OCI-M2 (cell line): ENCODE results near the gene SETBP1.

Experiments used
- DNase-seq: peaks from one replicate; lab custom pipeline; 2025; ENCODE audit not compliant: unreplicated experiment; lab: John Stamatoyannopoulos, UW

SETBP1 gene

DNA sequence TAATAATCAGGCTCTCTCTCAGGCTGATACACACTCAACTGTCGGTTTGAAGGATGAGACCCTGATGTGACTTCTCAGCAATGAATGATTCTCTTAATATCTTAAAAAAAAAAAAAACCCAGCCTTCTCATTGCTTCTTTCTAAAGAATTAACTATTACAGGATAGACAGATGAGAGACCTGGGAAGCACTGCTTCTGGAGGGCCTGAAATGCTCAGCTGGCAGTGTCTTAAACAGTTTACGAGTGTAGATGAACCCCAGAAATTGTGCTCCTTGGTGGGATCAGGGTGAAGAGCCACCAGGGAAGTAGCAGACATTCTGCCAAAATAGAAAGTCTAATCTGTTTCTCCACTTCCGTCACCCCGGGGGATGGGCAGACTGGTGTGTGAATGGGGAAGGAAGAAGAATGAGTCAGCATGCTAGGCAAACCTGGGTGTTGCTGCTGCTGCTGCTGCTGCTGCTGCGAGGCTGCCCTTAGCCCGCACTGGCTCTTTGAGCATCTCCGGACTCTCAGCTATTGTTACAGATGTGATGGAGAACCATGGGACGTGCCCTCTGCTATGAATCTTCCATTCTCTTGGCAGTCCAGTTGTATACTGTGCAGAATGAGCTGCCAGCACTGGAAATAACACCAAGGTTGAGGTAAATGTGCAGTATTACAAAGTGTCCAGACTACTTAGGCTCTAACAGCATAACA, 158.4 kb downstream of the SETBP1 start:
- no peak for DNase-seq

DNA sequence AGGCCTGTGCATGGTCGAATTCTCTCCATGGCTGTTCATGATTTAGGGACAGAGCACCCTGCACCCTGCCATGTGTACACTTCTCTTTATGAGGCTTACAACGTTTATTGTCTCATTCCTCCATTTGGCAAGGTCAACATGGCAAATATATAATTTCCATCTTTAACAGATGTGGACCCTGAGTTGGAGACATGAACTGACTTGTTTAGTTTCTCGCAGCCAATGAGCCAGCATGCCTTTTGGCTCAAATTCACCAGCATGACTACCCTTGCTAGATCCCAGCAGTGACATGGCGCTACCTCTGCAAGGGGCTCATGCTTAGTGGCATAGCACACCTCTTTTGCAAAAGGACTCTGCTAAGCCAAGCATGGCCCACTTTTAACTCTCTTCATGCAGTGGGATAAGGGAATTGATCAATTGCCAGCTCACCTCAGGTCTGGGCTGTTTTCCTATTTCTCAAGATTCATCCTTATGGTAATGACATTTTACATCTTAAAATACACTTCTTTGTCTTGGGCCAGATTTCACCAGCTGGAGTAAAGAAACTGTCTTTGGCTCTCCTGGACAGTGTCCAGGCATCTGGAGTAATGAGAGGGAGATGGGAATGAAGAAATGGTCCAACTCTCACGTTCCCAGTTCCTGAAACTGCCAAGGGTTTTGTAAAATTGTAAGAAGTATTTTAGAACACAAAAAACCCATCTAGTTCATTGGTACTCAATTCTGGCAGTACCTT, 159.5 kb downstream of the SETBP1 start:
- DNase-seq: no peak

DNA sequence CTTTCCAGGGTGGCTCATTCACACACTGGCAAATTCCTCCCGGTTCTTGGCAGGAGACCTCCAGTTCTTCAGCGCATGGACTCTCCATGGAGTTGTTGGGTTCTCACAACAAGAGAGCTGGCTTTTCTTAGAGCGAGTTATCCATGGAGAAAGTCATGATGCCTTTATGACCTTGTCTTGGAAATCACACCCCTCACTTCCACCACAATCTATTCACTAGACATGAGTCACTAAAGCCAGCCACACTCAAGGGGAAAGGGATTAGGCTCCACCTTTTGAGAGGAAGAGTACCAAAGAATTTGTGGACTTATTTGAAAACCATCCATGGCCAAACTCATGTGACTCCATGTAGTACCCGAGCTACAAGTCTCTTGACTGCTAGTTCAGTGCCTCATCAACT, 160.5 kb downstream of the SETBP1 start:
- DNase-seq: no peak

DNA sequence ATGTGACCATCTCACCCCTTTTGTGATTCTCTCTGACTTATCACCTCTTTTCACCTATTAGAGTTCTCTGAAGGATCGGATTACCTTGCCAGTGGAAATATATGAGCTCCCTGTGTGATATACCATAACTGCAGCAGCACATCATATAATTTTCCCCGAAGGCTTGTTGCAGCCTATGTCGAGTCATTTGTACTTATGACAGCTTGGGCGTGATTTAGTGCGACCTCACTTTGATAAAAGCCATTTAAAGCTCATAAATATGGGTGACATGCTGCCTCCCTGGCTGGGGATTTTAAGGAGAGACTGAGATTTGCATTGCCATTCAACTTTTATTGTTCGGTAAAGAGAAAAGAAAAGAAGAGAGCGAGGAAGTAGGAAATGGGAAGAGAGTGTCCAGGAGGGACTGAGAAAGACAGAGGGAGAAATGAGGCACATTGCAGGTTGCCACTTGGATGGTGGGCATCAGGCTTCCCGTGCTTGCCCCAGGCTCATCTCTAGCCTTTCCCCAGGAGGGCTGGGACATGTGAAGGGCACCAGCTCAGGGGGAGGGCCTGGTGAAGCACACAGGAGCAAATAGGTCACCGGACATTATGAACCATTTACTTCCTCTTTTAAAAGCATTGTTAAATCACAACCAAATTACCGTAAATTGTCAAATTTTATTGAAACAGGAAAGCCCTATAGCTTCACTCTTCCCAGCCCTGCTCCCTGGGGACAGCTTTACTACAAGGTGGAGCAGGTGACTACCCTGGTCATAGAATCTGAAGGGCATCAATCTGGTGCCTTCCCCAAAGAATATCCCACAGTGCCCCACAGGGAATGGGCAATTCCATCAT, 161.3 kb downstream of the SETBP1 start:
- no peak for DNase-seq

DNA sequence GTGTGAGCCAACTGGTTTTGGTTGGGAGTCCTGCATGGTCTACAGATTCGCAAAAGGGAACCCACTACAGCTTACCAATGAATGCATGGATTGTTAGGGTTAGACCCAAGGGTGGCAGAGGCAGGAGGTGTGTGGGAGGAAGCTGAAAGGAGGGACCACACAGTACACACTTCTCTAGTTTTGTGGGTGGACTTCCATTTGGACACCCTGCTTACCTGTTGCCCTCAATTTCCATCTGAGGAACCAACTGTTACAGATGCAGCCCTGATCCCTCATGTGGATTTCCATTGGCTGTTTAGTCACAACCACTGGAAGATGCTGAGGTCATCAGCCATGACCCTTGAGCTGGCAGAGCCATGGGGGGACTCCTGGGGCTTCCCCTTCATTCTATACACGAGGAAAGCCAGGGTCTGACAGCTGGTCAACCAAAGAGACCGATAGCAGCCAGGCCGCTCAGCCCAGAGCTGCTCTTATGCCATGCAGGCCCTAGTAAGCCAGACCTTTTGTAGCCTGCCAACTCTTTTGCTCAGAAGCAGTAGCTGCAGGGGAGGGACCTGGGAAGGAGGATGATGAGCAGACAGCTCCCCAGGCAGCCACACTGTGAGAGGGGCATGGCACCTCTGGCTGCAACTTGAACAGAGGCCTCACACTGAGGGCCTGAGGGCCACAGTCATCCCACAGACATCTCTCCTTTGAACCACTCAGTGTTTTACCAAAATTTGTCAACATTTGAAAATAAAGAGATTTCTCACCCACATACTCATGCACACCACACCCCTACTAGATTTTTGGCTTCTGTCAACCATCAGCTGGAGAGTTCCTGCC, 162.1 kb downstream of the SETBP1 start:
- no peak for DNase-seq

DNA sequence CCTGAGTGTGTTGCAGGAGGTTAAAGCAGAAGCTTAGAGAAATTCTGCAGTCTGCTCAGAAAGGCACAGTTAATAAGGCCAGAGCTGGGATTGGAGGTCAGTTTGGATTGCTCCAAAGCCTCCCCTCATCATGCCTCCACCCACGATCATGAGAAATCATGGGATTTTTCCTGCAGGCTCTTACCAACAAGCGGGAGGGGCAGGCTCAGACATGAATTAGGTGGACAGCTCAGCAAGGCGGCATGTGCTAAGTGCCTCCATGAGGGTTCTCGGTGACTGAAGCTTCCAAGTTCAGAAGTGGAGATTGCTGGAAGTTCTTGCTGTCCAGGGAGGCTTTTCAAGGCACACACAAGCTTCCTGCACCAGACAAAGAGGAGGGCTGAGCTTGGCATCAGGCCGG, 163.8 kb downstream of the SETBP1 start:
- DNase-seq: no peak

DNA sequence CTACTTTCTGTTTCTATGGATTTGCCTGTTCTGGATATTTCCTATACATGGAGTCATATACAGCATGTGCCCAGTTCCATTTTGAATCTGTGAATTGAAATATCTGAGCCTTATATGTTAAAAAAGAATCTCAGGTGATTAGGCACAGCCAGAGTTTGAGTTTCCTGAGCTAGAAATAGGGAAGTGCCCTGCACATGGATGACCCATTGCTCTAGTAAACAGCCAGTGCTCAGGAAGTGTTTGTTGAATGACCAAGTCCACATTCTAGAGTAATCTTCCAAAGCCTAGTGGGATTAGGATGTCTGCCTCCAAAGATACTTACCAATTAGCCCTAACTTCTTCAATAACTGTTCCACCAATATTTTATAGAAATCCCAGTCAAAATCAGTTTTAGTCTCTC, 165.8 kb downstream of the SETBP1 start:
- no peak for DNase-seq

DNA sequence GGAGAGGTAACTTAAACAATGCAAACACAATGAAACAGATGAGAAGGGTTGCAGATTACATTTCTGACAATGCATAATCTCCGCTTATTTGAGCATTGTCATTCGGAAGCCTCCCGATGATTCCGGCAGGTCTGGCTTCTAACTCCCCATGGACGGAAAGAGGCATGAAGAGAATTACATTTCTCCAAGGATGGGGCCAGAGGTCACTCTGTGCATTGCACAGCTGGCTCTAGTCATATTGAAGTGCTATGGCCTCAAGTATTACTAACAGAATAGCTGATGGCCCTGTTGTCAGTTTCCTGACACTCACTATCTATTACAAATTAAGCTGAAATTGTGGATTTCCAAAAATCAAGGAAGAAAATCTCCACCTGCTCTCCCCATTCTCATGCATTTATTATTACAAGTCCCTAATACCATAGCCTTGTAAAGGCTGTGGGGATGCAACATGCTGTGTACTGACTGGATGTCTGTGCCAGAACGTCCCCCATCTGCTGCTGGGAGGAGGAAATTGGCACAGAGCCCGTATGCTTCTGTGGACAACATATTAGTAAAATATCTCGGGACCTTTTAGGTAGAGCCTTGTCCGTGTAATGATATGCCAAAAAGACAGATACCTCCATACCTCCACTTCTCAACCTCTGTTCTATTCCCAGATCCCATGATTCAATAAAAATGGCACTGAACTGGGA, 168.1 kb downstream of the SETBP1 start:
- no peak for DNase-seq

DNA sequence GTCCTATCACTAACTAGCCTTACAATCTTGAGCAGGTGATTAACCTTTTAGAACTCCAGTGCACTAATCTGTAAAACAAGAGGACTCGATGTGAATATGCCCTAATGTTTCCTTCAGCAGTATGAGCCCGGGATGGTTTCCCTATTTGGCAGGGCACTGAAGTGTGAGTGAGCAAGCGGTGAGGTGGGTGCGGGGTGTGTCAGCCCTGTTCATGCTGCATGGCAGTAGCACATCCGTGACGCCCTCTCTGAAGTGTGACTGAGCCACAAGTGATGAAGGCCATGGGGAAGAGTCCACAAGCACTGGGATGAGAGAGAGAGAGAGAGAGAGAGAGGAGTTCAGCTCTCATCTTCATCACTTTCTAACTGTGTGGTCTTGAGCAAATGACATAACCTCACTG, 168.7 kb downstream of the SETBP1 start:
- no peak for DNase-seq

DNA sequence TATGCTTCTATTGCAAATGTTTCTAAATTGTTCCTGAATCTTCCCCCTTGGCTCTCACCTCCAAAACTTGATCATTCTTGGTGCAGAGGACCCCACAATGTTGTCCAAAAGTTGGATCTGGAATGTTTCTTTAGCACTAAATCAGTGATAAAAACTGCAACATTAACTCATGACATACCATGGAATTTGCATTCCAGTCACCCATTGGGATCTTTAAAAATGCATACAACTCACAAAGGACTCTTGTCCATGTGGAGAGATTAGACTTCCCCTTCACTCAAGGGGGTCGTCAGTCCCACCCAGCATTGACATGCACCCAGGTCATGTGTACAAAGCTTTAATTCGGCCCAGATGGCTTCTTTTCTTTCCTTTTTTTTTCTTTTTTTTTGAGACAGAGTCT, 169.3 kb downstream of the SETBP1 start:
- no peak for DNase-seq

DNA sequence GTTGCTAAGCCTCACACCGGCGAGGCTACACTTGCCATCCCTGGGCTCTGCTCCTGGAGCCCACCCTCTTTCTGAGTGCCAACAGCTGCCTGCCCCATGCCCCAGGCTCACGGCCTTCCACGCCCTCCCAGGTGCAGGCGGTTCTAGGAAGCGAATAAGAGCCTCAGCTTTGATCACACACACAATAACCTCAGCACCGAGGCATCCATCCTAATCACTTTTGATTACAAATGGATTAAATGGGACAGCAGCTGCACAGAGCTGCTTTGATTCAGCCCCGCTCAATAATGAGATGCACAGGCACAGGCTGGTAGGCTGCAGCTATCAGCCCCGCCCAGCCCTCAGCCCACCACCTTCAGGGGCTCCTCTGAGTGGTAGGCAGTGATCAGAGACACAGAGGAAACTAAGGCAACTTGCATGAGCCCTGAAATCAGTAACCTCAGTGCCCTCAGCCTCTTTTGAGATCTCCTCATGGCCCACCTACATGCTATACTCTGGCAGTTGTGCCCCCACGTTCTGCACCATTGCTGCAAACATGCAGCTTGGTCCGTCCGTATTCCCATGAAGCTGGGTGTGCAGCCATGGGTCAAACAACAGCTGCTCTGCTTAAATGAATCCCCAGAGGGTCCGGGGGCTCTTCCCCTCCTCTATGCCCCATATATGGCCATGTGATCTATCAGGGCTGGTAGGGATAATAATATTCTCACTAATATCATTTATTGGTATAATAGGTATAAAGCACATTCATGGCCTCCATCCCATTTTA, 171.4 kb downstream of the SETBP1 start:
- no peak for DNase-seq

DNA sequence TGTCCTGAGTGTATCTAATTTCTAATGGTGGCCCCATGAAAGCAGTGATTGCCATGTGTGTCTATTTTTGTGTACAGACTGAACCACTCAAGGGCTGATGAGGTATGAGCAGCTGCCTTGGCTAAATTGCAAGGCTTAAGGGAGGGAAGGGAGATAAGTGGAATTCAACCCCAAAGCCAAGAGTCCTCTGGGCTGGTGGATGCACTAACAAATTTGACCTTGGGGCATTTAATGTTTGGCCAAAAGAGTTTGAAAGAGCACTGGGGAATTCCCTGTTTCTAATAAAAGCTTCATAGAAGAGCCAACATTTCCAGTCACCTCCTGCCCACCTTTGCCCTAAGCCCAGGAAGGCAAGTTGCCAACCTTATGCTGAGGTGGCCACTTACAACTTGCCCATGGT, 172.1 kb downstream of the SETBP1 start:
- DNase-seq: no peak

DNA sequence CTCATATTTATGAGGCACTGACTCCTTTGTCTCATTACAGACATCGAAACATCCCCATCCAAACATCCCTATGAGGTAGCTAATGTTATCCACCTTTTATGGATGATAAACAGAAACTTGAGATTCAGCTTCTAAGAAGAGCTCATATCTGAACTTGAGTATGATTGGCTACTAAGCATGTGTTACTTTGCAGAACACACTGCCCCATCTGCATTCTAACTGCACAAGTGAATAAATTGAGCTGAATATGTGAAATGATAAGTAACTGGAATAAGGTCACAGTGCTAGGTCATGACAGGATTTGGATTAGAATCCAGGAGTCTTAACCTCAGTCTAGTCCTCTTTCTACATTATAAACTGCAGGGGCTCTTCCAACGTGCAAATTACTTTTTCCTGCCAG, 172.7 kb downstream of the SETBP1 start:
- no peak for DNase-seq

DNA sequence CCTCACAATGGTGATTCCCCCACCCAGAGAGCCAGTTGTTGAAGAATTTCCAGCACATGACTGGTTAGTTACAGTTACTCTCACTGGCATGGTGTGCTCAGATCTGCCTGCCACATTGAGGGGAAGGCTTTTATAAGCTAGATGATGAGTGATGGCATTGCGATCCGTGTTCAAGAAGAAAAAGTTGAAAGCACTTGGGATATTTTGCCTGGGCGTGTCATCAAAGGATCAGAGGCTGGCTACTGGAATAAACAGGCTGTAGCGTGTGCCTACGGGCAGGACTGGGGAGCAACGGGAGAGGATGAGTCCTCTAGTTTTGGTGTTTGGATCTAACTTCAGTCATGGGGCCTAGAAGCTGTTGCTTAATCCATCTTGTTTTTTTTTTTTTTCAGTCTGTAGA, 175.0 kb downstream of the SETBP1 start:
- DNase-seq: no peak

DNA sequence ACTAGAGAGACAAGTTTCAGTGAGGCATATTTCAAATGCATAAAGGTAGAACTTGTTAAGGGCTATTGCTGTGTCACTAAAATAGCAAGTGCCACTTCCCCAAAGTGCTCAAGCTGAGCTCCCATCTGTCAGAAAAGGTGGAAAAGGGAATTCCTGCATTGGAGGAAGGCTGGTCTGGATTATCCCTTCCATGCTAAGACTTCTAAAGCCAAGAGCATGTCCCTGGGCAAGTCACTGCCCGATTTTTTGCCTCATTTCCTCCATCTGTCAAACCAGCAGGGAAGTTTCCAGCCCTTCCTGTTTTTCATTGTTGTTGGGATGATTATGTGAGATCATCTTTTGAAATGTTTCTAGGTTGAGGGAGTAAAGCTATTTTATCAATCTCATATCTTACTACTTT, 175.5 kb downstream of the SETBP1 start:
- DNase-seq: no peak

DNA sequence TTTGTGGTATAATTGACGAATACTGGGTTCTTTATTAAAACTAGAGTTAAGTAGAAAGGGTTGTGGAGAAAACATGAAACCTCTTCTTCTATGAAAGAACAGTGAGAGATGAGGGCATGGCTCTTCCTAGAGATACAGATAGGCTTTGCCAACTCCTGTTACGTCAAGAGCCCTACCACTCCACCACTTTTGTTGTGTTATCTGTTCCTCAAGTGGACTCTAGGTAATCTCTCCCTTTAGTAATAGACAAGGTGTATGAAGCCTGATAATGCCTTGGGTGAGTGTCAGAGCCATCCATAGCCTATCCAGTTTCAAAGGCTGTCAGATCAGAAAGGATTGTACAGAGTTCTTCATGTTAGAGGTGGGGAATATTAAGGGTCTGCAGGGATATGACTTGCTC, 176.4 kb downstream of the SETBP1 start:
- no peak for DNase-seq

DNA sequence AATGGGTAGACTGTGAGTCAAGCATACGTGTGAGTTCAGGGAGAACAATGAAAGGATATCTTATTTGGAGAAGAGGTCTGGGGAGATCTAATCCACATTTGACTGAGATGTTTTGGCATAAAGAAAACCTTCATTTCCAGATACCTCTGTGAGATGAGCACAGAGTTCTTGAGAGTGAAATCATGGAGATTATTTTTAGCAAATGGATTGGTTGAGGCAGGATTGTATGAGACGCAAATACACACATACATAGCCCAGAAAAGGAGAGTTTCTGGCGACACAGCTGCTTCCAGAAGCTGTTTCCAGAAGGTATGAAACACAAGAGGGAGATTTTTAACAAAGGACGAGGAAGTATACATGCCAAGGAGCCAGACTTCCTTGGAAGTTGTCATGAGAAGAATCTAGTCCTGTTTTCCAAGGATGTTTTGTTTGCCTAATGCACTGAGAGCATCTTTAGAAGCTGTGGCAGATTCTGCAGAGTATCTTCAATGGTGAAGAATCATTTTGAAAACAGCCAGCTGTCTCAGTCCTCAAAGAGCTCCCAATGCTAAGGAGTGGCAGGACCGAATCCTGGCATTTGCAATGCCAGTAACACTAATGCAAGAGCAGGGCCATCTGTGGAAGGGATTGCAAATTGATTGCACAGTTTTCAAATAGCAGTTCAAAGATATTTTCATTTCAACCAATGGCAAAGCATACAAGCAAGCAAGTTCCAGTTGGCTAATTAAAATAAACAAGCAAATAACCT, 177.2 kb downstream of the SETBP1 start:
- DNase-seq: no peak

DNA sequence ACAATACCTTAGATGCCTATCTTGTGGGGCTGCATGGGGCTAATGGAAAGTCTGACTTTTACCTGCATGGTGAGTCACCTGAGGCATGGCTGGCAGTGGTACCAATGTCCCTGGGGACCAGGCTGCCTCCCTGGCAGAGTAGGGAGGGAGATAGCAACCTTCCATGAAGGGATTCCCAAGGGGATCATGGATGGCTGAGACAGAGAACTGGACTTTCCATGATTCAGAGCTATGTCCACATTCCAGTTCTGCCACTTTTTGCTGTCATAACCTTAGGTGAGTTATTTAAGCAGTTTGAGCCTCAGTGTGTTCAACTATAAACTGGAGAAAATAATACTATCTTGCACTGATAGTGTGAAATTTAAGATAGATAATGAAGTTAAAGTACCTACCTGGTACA, 178.6 kb downstream of the SETBP1 start:
- DNase-seq: no peak
